ENCODE measurements around the gene SYT13. TPM values are rescaled to one million over a fixed set of nuclear protein-coding genes. Genes with fewer than 3 reads are reported as not detected.

SYT13 gene
- total and polyA plus RNA-seq, 2 of the 4 experiments (the other 2 are of a cell fraction) = not detected

DNA sequence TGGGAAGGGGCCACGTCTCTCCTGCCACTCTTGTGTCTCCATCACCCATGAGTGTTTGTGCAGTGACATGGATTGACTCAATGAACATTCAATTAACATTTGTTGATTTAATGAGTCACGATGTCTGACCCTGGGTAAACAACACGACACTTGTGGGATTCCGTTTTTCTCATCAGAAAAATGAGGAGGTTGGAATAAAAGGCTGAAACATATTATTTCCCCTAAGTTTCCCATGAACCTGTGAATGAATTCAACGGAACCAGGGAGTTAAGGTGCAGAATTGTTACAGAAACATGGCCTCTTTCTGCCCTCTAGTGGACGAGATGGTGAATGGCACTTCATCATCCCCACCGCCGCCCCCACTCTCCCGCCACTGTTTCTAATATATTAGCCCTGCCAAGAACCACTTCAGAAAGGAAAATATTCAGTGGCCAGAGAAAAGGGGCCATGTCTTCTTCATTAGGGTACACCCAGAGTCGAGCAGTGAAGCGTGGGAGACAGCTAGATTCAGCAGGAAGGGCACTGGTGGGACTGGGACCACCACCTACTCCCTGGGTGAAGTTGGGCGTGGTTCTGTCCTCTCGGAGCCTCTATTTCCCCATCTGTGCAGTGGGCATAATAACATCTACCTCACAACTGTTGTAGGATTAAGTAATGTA is 46.3 kb upstream of the SYT13 start:
- no peak overlapping the region for H2AK9ac ChIP-seq (replicated peaks; ENCODE audit: low read depth, low read length, poor library complexity)
- no peak overlapping the region for H3K23ac ChIP-seq (ENCODE audit: low read depth, low read length)
- peak overlapping the region; percentile 76 for H2AFZ ChIP-seq (replicated peaks; ENCODE audit: low read length, poor library complexity)
- ChIA-PET CTCF (interaction anchor here (1.0 to 2.0 kb wide), 3 partner anchors 24 to 439 kb away, joined by 3 to 7 read pairs (median 3); no protein-coding TSS in a partner anchor), POLR2A (ENCODE audit: unreplicated experiment) (no interaction called here)
- in situ Hi-C loops (cut with MboI; ENCODE audit: low sequenced_read_pairs) (no loop called here), dilution Hi-C loops (cut with HindIII; ENCODE audit: low sequenced_read_pairs, unreplicated experiment) (no loop called here), intact Hi-C loops (cut with micrococcal nuclease) (loop anchor here (1.0 kb wide), 1 partner anchor 222 kb away; no protein-coding TSS in a partner anchor)
- H3K14ac ChIP-seq (replicated peaks; ENCODE audit: low read depth, low read length) = no peak overlapping the region
- no peak overlapping the region for H2BK5ac ChIP-seq (ENCODE audit: low read depth, low read length, poor library complexity, severe bottlenecking)
- H3K4me1 ChIP-seq (ENCODE audit: control insufficient read depth, insufficient read depth, low read length) = peaks cover 4% of the 10 kb centered on the region; the same call in 1 of the 2 replicates
- H3K27ac ChIP-seq (ENCODE audit: insufficient read depth, low read length) = no peak overlapping the region
- WGBS, 2 experiments (ENCODE audit: extremely low coverage in 2 of 2, insufficient read length in 1 of 2) = no CpG with 5 or more reads among the region's 13 CpGs
- H2BK15ac ChIP-seq (ENCODE audit: low read depth, low read length) = no peak overlapping the region
- DNase-seq = peak; percentile 19
- H3K27me3 ChIP-seq (ENCODE audit: control insufficient read depth, insufficient read depth, low read length) = peaks cover 3% of the 10 kb centered on the region
- no peak overlapping the region for H3K4me3 ChIP-seq (ENCODE audit: insufficient read depth, low read depth, low read length)
- H3K79me1 ChIP-seq (ENCODE audit: low read depth in 1 of 2, low read length in 2 of 2) = no peaks in the 10 kb centered on the region
- H4K5ac ChIP-seq (ENCODE audit: low read depth, low read length) = no peak overlapping the region
- TF ChIP-seq RCOR1 (IDR thresholded peaks at IDR 0.05; ENCODE audit: insufficient replicate concordance, low read length) = no peak
- TF ChIP-seq, protein P1, sequence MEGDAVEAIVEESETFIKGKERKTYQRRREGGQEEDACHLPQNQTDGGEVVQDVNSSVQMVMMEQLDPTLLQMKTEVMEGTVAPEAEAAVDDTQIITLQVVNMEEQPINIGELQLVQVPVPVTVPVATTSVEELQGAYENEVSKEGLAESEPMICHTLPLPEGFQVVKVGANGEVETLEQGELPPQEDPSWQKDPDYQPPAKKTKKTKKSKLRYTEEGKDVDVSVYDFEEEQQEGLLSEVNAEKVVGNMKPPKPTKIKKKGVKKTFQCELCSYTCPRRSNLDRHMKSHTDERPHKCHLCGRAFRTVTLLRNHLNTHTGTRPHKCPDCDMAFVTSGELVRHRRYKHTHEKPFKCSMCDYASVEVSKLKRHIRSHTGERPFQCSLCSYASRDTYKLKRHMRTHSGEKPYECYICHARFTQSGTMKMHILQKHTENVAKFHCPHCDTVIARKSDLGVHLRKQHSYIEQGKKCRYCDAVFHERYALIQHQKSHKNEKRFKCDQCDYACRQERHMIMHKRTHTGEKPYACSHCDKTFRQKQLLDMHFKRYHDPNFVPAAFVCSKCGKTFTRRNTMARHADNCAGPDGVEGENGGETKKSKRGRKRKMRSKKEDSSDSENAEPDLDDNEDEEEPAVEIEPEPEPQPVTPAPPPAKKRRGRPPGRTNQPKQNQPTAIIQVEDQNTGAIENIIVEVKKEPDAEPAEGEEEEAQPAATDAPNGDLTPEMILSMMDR (conservative IDR thresholded peaks at IDR 0.05; ENCODE audit: low read depth, low read length) = peak; percentile 53
- no peak for TF ChIP-seq MXI1 (IDR thresholded peaks at IDR 0.05; ENCODE audit: borderline replicate concordance, low read depth, low read length)
- TF ChIP-seq FOS (IDR thresholded peaks at IDR 0.05; ENCODE audit: low read depth, low read length) = no peak
- TF ChIP-seq NFE2L2 (IDR thresholded peaks at IDR 0.05; ENCODE audit: low read depth, low read length) = no peak
- TF ChIP-seq RAD21 (IDR thresholded peaks at IDR 0.05; ENCODE audit: low read length) = peak; percentile 67
- TF ChIP-seq MAFK (IDR thresholded peaks at IDR 0.05; ENCODE audit: low read depth, low read length) = no peak
- no peak for TF ChIP-seq POLR2A (IDR thresholded peaks at IDR 0.05; ENCODE audit: low read depth, low read length)
- no peak for TF ChIP-seq CHD1 (IDR thresholded peaks at IDR 0.05; ENCODE audit: low read depth, low read length)
- TF ChIP-seq BHLHE40 (IDR thresholded peaks at IDR 0.05; ENCODE audit: low read depth, low read length) = no peak
- no peak for TF ChIP-seq RFX5 (IDR thresholded peaks at IDR 0.05; ENCODE audit: low read depth, low read length)
- TF ChIP-seq, protein P2, sequence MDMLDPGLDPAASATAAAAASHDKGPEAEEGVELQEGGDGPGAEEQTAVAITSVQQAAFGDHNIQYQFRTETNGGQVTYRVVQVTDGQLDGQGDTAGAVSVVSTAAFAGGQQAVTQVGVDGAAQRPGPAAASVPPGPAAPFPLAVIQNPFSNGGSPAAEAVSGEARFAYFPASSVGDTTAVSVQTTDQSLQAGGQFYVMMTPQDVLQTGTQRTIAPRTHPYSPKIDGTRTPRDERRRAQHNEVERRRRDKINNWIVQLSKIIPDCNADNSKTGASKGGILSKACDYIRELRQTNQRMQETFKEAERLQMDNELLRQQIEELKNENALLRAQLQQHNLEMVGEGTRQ (IDR thresholded peaks at IDR 0.05; ENCODE audit: low read depth, low read length) = no peak
- TF ChIP-seq CEBPB (IDR thresholded peaks at IDR 0.05; ENCODE audit: low read depth, low read length) = no peak
- peak; percentile 32; the same call in 1 of the 2 replicates for TF ChIP-seq SMC3 (IDR thresholded peaks at IDR 0.05; ENCODE audit: low read depth, low read length)
- TF ChIP-seq, protein P3, sequence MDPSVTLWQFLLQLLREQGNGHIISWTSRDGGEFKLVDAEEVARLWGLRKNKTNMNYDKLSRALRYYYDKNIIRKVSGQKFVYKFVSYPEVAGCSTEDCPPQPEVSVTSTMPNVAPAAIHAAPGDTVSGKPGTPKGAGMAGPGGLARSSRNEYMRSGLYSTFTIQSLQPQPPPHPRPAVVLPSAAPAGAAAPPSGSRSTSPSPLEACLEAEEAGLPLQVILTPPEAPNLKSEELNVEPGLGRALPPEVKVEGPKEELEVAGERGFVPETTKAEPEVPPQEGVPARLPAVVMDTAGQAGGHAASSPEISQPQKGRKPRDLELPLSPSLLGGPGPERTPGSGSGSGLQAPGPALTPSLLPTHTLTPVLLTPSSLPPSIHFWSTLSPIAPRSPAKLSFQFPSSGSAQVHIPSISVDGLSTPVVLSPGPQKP (IDR thresholded peaks at IDR 0.05; ENCODE audit: borderline replicate concordance, low read depth, low read length) = no peak
- no peak for TF ChIP-seq MAZ (IDR thresholded peaks at IDR 0.05; ENCODE audit: borderline replicate concordance, low read depth, low read length)
- H2BK120ac ChIP-seq (ENCODE audit: low read depth, low read length) = no peak overlapping the region
- H3K9me3 ChIP-seq (ENCODE audit: control insufficient read depth, insufficient read depth, low read length) = no peaks in the 10 kb centered on the region
- no peak overlapping the region for H3K18ac ChIP-seq (ENCODE audit: low read depth, low read length)
- peak overlapping the region; percentile 90 for H3K4me2 ChIP-seq (ENCODE audit: low read depth, low read length)
- no peak overlapping the region for H2BK20ac ChIP-seq (ENCODE audit: low read depth, low read length)
- peaks cover 2% of the 10 kb centered on the region for H3K9me1 ChIP-seq (ENCODE audit: insufficient read depth, low read length)
- no peak overlapping the region for H4K8ac ChIP-seq (ENCODE audit: low read depth in 2 of 2, low read length in 2 of 2)
- H3K4ac ChIP-seq (ENCODE audit: low read depth, low read length) = no peak overlapping the region
- H3K9ac ChIP-seq (ENCODE audit: low read depth, low read length) = no peak overlapping the region
- no peaks in the 10 kb centered on the region for H3K36me3 ChIP-seq (ENCODE audit: control insufficient read depth, insufficient read depth, low read length)
- no peak overlapping the region for H3K56ac ChIP-seq (ENCODE audit: extremely low read depth, insufficient read depth, low read length)
- no peaks in the 10 kb centered on the region for H4K20me1 ChIP-seq (ENCODE audit: insufficient read depth, low read length)
- peak; percentile 78 for ATAC-seq (ENCODE audit: low read depth)
- no peak overlapping the region for H4K91ac ChIP-seq (ENCODE audit: insufficient read depth, low read depth, low read length)
- no TSS peak for BruUV-seq (replicated peaks)
- no peak overlapping the region for H2AK5ac ChIP-seq (ENCODE audit: low read depth, low read length)
